Neural progenitor cell (in vitro differentiated cells): Measurements from ENCODE around the gene GPI. TPM values are rescaled to one million over a fixed set of nuclear protein-coding genes. Genes with fewer than 3 reads are reported as not detected.
A peak's percentile ranks its signal among the peaks of the same experiment; 100 is the strongest.

Source experiments
- DNase-seq: peaks from one replicate; pipeline ENCODE4 v3.0.0-alpha.2; 2016; ENCODE audit warnings: low spot score
- H2AFZ ChIP-seq: fragments of 200-600 bp; sonication (generic); replicated peaks from 2 replicates; pipeline ENCODE4 v1.6.1; 2016; ENCODE audit warnings: antibody characterized with exemption
- H3F3A ChIP-seq: fragments of 200-600 bp; sonication (generic); 2 replicates; pipeline ENCODE4 v1.6.1; 2016; ENCODE audit warnings: antibody characterized with exemption, low read depth
- H3K27ac ChIP-seq: fragments of 200-600 bp; sonication (generic); 2 replicates; pipeline ENCODE4 v1.5.1; 2016; ENCODE audit warnings: mild to moderate bottlenecking
- H3K27me3 ChIP-seq: fragments of 200-600 bp; sonication (generic); 2 replicates; pipeline ENCODE4 v1.6.1; 2016; ENCODE audit warnings: mild to moderate bottlenecking, moderate library complexity
- H3K36me3 ChIP-seq: fragments of 200-600 bp; sonication (generic); 2 replicates; pipeline ENCODE4 v1.5.1; 2016
- H3K4me1 ChIP-seq: fragments of 200-600 bp; sonication (generic); 2 replicates; pipeline ENCODE4 v1.6.1; 2016; ENCODE audit warnings: mixed run types
- H3K4me2 ChIP-seq: fragments of 200-600 bp; sonication (generic); 2 replicates; pipeline ENCODE4 v1.6.1; 2016
- H3K4me3 ChIP-seq: fragments of 200-600 bp; sonication (generic); 2 replicates; pipeline ENCODE4 v1.5.1; 2016
- H3K79me2 ChIP-seq: fragments of 200-600 bp; sonication (generic); 2 replicates; pipeline ENCODE4 v1.6.1; 2016; ENCODE audit warnings: low read depth
- H3K9ac ChIP-seq: fragments of 200-600 bp; sonication (generic); 2 replicates; pipeline ENCODE4 v1.6.1; 2016
- H3K9me3 ChIP-seq: fragments of 200-600 bp; sonication (generic); 2 replicates; pipeline ENCODE4 v1.5.1; 2016; ENCODE audit warnings: low read depth
- H4K20me1 ChIP-seq: fragments of 200-600 bp; sonication (generic); 2 replicates; pipeline ENCODE4 v1.6.1; 2016; ENCODE audit warnings: low read depth
- H3K27ac Mint-ChIP-seq: 3 replicates; pipeline ENCODE4 v1.8.0; 2021; ENCODE audit warnings: mixed read lengths
- H3K27me3 Mint-ChIP-seq: 2 replicates; pipeline ENCODE4 v1.8.0; 2022; ENCODE audit warnings: low read depth, mild to moderate bottlenecking, inconsistent platforms, moderate library complexity, mixed read lengths; ENCODE audit not compliant: insufficient read depth
- H3K36me3 Mint-ChIP-seq: 3 replicates; pipeline ENCODE4 v1.8.0; 2021; ENCODE audit warnings: mixed read lengths
- H3K4me1 Mint-ChIP-seq: 3 replicates; pipeline ENCODE4 v1.8.0; 2021; ENCODE audit warnings: mixed read lengths
- H3K4me3 Mint-ChIP-seq: 3 replicates; pipeline ENCODE4 v1.8.0; 2021; ENCODE audit warnings: mild to moderate bottlenecking, moderate library complexity, mixed read lengths
- H3K9me3 Mint-ChIP-seq: 3 replicates; pipeline ENCODE4 v1.8.0; 2020; ENCODE audit warnings: mixed read lengths
- EZH2 ChIP-seq: fragments of 200-600 bp; sonication (generic); IDR thresholded peaks from 2 replicates; pipeline ENCODE4 v1.6.1; 2017; ENCODE audit warnings: antibody characterized with exemption, mild to moderate bottlenecking, moderate library complexity
- EZH2phosphoT487 ChIP-seq: fragments of 200-600 bp; sonication (generic); IDR thresholded peaks from 2 replicates; pipeline ENCODE4 v1.6.1; 2017; ENCODE audit warnings: antibody characterized with exemption
- total RNA-seq: library from RNA; depleted of rRNA; stranded (reverse); fragments of >200 nt; gene quantifications from 2 replicates; pipeline ENCODE4 v1.2.3, GENCODE V29; 2015; ENCODE audit warnings: low replicate concordance
- TF ChIP-seq, protein P1 (sequence below): fragments of 200-600 bp; sonication (generic); IDR thresholded peaks from 2 replicates; pipeline ENCODE4 v1.5.1; 2017; ENCODE audit warnings: antibody characterized with exemption, mild to moderate bottlenecking

Gene GPI
- total RNA-seq, 1 donor from 2014 or later: 109 TPM

DNA sequence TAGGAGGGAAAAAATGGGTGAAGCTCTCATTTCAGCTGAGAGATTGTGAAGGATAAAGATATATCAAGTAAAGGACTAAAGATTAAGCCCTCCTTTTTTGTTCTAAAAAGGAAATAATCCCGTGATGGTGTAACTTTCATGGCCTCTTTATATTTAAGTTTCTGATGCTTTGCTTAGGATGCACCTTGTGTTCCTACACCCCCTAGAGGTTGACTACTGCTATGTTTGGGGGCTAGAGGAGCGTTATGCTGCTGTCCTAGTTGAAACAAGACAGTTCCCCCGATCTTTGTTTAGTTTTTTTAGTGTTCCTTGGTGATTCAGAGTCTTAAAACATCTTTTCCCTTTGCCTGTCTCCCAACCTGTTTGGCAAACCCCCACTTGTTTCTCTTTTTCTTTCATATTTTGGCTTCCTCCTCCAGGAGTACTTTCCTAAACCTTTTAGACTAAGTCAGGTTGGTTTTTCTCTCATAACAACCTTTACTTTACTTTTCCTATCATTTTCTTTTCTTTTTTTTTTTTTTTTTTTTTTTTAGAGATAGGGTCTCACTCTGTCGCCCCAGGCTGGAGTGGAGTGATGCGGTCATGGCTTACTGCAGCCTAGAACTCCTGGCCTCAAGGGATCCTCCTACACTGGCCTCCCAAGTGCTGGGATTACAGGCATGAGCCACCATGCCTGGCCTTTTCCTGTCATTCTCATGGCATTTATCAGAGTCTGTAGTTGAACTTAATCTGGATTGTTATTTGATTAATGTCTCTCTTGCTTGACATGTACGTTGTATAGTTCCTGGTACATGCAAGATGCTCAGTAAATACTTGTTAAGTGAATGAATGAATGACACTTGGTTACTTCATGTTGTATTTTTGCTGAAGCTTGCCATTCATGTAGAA lies 66.0 kb downstream of the GPI start:
- H3K79me2 ChIP-seq: peaks cover 84% of the 10 kb centered on the region
- Mint-ChIP-seq H3K4me3 (peak overlapping the region; percentile 99), H3K27ac (no peak overlapping the region), H3K27me3 (no peaks in the 10 kb centered on the region), H3K36me3 (peaks cover 21% of the 10 kb centered on the region), H3K9me3 (no peaks in the 10 kb centered on the region), H3K4me1 (peaks cover 21% of the 10 kb centered on the region)
- peaks cover 68% of the 10 kb centered on the region for H4K20me1 ChIP-seq
- H3K9me3 ChIP-seq: no peaks in the 10 kb centered on the region
- H3K9ac ChIP-seq: no peak overlapping the region
- TF ChIP-seq, protein P1, sequence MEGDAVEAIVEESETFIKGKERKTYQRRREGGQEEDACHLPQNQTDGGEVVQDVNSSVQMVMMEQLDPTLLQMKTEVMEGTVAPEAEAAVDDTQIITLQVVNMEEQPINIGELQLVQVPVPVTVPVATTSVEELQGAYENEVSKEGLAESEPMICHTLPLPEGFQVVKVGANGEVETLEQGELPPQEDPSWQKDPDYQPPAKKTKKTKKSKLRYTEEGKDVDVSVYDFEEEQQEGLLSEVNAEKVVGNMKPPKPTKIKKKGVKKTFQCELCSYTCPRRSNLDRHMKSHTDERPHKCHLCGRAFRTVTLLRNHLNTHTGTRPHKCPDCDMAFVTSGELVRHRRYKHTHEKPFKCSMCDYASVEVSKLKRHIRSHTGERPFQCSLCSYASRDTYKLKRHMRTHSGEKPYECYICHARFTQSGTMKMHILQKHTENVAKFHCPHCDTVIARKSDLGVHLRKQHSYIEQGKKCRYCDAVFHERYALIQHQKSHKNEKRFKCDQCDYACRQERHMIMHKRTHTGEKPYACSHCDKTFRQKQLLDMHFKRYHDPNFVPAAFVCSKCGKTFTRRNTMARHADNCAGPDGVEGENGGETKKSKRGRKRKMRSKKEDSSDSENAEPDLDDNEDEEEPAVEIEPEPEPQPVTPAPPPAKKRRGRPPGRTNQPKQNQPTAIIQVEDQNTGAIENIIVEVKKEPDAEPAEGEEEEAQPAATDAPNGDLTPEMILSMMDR: peak; percentile 68
- TF ChIP-seq EZH2phosphoT487: no peak
- H3K4me3 ChIP-seq: peak overlapping the region; percentile 89
- no peak overlapping the region for H3K27ac ChIP-seq
- H3K4me2 ChIP-seq: peak overlapping the region; percentile 89
- H3K4me1 ChIP-seq: peaks cover 23% of the 10 kb centered on the region
- DNase-seq: peak; percentile 66
- no peaks in the 10 kb centered on the region for H3K27me3 ChIP-seq
- H2AFZ ChIP-seq: no peak overlapping the region
- H3K36me3 ChIP-seq: peaks cover 6% of the 10 kb centered on the region
- peaks cover 18% of the 10 kb centered on the region for H3F3A ChIP-seq

GRCh38 chr19:34431681-34432402 lies 66.8 kb downstream of the GPI start:
- H3K36me3 Mint-ChIP-seq: peaks cover 25% of the 10 kb centered on the region
- Histone ChIP-seq H3K4me3 (no peak overlapping the region), H3K27me3 (no peaks in the 10 kb centered on the region), H3K79me2 (peaks cover 92% of the 10 kb centered on the region), H3K27ac (no peak overlapping the region), H3K9me3 (no peaks in the 10 kb centered on the region), H3K36me3 (peaks cover 10% of the 10 kb centered on the region), H3F3A (peaks cover 10% of the 10 kb centered on the region), H4K20me1 (peaks cover 69% of the 10 kb centered on the region), H3K4me2 (no peak overlapping the region), H2AFZ (no peak overlapping the region), H3K4me1 (peaks cover 23% of the 10 kb centered on the region), H3K9ac (no peak overlapping the region)
- H3K4me1 Mint-ChIP-seq: peaks cover 21% of the 10 kb centered on the region
- TF ChIP-seq EZH2 (no peak), EZH2phosphoT487 (no peak)
- TF ChIP-seq, protein P1: no peak
- no peak overlapping the region for H3K27ac Mint-ChIP-seq
- H3K4me3 Mint-ChIP-seq: no peak overlapping the region
- no peaks in the 10 kb centered on the region for H3K9me3 Mint-ChIP-seq
- no peaks in the 10 kb centered on the region for H3K27me3 Mint-ChIP-seq
- DNase-seq: no peak

- Histone ChIP-seq H3K79me2 (peaks cover 100% of the 10 kb centered on the region), H3K9ac (no peak overlapping the region), H3K9me3 (no peaks in the 10 kb centered on the region), H3K27ac (no peak overlapping the region), H2AFZ (no peak overlapping the region), H3K36me3 (peaks cover 13% of the 10 kb centered on the region), H4K20me1 (peaks cover 79% of the 10 kb centered on the region), H3K4me2 (no peak overlapping the region), H3K27me3 (no peaks in the 10 kb centered on the region), H3F3A (peaks cover 2% of the 10 kb centered on the region), H3K4me1 (peaks cover 21% of the 10 kb centered on the region), H3K4me3 (no peak overlapping the region)
- Mint-ChIP-seq H3K4me1 (peaks cover 19% of the 10 kb centered on the region), H3K9me3 (no peaks in the 10 kb centered on the region), H3K27ac (no peak overlapping the region), H3K4me3 (no peak overlapping the region), H3K36me3 (peaks cover 26% of the 10 kb centered on the region), H3K27me3 (no peaks in the 10 kb centered on the region)
- TF ChIP-seq EZH2phosphoT487 (no peak), EZH2 (no peak)
- TF ChIP-seq, protein P1: no peak
- no peak for DNase-seq
These were observed 67.8 kb downstream of the GPI start for GRCh38 chr19:34432797-34433196.
